GM15510 (cell line): ENCODE results near the gene PSMD13.

ENCODE experiments used
- POLR2A ChIP-seq: IDR thresholded peaks from 3 replicates; pipeline ENCODE4 v1.6.1; 2011; ENCODE audit warnings: borderline replicate concordance; ENCODE audit not compliant: insufficient read length; ENCODE audit errors: extremely low read depth

The PSMD13 gene

DNA sequence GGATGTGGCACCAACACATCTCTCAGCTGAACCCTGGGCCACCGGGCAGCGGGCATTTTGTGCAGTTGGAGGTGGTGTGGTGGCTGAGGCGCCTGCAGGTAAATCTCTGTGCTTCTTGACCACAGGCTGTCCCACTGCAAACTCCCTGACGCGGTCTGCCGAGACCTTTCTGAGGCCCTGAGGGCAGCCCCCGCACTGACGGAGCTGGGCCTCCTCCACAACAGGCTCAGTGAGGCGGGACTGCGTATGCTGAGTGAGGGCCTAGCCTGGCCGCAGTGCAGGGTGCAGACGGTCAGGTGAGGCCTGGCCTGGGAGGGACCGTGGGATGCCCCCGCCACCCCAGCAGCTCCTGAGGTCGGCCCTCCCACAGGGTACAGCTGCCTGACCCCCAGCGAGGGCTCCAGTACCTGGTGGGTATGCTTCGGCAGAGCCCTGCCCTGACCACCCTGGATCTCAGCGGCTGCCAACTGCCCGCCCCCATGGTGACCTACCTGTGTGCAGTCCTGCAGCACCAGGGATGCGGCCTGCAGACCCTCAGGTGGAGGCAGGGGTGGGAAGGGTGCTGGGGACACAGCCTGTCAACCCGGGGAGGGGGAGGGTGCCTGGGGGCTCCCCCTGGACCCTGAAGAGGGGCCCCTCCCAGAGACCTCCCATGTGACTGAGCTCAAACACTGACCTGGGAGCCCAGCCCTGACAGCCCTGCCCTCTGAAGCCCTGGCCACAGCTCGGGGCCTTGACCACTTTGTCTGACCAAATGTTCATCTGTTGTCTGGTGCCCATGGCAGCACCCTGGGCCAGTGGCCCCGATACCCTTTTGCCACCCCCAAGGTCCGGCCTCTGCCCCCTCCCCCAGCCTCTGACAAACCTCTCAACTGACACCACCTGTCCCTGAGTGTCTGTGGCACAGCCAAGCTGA lies 47.6 kb downstream of the PSMD13 start:
- TF ChIP-seq POLR2A: no peak

DNA sequence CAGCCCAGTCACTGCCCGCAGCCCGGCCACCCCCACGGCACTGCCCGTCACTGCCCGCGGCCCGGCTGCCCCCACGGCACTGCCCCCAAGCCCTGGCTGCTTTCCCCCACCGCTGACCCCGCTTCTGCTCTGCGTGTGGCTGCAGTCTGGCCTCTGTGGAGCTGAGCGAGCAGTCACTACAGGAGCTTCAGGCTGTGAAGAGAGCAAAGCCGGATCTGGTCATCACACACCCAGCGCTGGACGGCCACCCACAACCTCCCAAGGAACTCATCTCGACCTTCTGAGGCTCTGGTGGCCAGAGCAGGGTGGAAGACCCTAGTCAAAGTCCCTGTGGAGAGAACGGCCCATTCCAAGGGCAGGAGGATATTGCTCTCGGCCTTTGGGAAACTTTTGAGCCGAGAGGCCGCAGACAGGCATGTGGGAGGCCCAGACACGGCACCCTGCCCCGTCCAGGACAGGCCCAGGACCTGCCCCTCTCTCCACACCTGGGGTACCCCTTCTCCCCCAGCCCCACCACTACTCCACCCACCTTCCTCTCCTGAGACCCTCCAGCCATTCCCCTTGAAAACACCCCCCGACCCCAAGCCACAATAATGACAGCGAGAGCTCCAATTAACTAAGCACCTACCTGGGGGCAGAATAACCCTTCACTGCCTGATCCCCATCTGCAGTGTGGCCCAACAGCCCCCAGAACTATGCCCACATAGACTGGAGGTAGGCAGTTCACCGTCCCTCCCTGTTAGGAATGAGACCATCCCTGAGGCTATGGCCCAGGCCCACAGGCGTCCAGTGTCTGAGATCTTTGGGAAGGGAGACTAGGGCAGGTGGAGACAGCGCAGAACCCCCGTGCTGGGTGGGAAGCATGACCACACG lies 48.5 kb downstream of the PSMD13 start:
- TF ChIP-seq POLR2A: no peak

DNA sequence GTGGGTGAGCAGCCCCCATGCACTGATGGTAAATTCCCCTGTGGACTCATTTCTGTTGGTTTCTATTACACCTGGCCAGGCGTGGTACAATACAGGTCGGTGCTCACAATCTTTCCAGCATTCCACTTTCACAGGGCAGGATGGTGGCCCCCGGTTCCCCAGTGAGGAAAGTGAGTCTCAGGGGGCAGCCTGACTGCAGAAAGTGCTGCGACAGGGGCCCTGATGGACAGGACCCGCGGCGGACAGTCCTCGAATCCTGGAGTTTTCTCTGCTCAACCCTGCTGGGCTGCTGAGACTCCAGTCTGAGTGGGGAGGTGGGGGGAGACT lies 49.1 kb downstream of the PSMD13 start:
- TF ChIP-seq POLR2A: no peak

DNA sequence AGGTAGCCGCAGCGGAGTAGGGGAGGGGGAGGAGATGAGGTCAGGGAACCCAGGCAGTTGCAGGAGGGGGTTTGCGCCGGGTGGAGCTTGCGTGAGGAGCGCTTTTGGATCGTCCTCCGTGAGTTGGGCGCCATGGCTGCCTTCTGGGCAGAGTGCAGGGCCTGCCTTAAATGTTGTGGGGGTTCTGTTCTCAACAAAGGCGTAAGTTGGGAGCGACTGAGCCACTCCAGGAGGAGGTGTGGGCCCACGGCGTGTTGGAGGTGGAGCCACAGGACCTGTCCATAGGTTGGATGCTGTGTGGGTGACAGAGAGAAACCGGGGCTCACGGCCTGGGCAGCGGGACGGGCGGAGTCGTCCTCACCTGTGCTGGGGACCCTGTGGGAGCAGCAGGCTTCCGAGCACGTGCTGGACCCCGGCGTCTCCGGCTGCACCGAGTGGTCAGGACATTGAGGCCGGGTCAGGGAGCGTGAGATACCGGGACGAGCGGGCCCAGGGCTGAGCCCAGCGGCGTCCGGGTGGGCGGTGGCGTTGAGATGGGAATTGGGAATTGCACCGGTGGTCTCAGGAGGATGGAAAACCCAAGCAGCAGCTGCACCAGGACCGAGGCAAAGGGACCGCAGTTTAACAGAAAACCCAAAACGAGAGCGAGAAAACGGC lies 51.2 kb downstream of the PSMD13 start:
- no peak for TF ChIP-seq POLR2A

GRCh38 chr11:288478-289397 lies 52.0 kb downstream of the PSMD13 start, which contains the start of gene PGGHG:
PGGHG (plus strand) TSS chr11:289126; CDS start chr11:289817, 691 bp downstream.
- TF ChIP-seq POLR2A: peak; percentile 68

DNA sequence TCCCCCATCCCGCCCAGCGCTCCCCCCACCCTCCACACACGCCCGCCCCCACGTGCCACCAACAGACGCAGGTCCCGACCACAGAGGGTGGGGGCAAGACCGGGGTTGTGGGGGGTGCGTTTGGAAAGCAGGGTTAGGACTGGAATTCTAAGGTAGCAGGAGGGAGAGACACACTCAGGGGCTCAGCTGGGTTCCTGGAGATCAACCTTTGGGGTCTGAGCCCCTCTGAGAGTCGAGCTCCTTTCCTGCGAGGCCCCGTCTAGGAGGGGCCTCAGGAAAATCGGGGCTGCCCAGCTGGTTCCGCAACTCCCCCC lies 52.6 kb downstream of the PSMD13 start:
- no peak for TF ChIP-seq POLR2A

GRCh38 chr11:289712-290620 lies 53.2 kb downstream of the PSMD13 start:
- TF ChIP-seq POLR2A: no peak

DNA sequence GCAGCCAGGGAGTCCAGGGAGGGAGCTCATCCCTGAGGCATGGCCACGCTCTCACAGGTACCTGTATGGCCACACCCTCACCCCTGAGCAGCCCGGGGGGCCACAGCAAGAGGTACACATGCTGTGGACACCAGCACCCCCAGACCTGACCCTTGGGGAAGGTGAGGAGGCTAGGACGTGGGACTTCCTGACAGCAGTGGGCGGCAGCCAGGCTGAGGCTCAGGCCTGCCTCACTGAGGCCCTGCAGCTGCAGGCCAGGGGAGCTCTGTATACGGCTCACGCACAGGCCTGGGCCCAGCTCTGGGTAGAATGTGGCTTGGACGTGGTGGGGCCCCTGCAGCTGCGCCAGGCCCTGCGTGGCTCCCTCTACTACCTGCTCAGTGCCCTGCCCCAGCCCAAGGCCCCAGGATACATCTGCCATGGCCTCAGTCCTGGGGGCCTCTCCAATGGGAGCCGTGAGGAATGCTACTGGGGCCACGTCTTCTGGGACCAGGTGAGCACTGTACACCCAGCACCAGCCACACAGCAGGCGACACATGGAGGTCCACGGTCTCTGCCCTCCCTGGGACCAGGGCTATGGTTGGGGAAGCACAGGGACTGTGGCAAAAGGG lies 54.0 kb downstream of the PSMD13 start:
- TF ChIP-seq POLR2A: no peak

GRCh38 chr11:291281-292210 lies 54.8 kb downstream of the PSMD13 start:
- TF ChIP-seq POLR2A: no peak

- TF ChIP-seq POLR2A: no peak
These were observed 55.7 kb downstream of the PSMD13 start for GRCh38 chr11:292211-293121.

- TF ChIP-seq POLR2A: no peak
These were observed 56.6 kb downstream of the PSMD13 start for GRCh38 chr11:293271-293851.
